ENCODE data around the gene UBE2QL1. TPM values are rescaled to one million over a fixed set of nuclear protein-coding genes. Genes with fewer than 3 reads are reported as not detected.

UBE2QL1 gene
- total and polyA plus RNA-seq, 8 donors: 0.58 to 6.1 (median 0.95) TPM; not detected in 1

DNA sequence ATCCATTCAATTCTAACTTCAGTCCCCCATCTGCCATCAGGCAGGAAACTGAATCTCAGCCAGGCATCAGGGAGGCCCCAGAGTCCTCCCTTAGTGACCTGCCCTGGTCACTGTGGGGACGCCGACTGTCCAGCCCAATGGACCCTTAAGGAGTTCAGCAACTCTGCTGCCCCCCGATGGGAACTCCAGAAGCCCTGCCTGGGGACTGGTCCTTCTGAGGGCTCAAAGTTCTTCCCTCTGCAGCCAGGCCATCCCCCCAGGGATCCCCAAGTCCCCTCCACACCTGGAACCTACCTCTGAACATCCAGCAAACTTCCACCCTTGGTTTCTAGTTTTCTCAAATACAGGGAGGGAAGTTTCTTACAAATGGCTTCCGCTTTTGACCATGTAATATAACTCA is 76.8 kb downstream of the UBE2QL1 start:
- Histone ChIP-seq H3K9me3 (peaks cover 0 to 5% (median 0%) of the 10 kb centered on the region in 4 donors), H3K4me3 (no peak overlapping the region), H3K27ac (no peak overlapping the region), H3K4me1 (no peaks in the 10 kb centered on the region), H3K36me3 (no peaks in the 10 kb centered on the region), H3K27me3 (peaks cover 0 to 22% (median 0%) of the 10 kb centered on the region in 3 donors)
- WGBS, 5 donors: 73 to 88% (median 85%) methylated on average over 4 of the region's 4 CpGs
- no peak for DNase-seq
- intact Hi-C loops (cut with DNase I; ENCODE audit: low total_unique reads): no loop called here
- no peak for TF ChIP-seq POLR2A (IDR thresholded peaks at IDR 0.05)

DNA sequence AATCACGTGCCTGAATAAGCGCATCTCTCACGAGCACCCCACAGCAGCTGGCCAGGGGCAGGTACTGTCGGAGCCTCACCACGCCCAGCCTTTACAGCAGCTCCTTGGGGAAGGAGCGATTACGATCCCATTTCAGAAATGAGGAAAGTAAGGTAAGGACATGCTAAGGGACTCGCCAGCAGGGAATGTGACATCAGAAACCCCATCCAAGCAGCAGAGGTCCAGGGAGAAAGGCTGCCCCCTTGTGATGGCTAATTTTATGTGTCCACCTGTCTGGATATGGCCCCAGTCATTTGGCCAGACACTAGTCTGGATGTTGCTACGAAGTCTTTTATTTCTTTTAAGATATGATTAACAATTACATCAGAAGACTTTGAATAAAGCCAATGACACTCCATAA is 77.3 kb downstream of the UBE2QL1 start:
- peak; percentile 54 to 65 for DNase-seq
- Histone ChIP-seq H3K4me3 (no peak overlapping the region), H3K36me3 (no peaks in the 10 kb centered on the region), H3K4me1 (no peaks in the 10 kb centered on the region), H3K27me3 (peaks cover 0 to 20% (median 0%) of the 10 kb centered on the region in 3 donors), H3K9me3 (peaks cover 0 to 5% (median 0%) of the 10 kb centered on the region in 4 donors), H3K27ac (no peak overlapping the region)
- TF ChIP-seq POLR2AphosphoS5 (IDR thresholded peaks at IDR 0.05) (no peak), POLR2A (IDR thresholded peaks at IDR 0.05) (no peak), EP300 (IDR thresholded peaks at IDR 0.05) (no peak)
- TF ChIP-seq, protein P1, sequence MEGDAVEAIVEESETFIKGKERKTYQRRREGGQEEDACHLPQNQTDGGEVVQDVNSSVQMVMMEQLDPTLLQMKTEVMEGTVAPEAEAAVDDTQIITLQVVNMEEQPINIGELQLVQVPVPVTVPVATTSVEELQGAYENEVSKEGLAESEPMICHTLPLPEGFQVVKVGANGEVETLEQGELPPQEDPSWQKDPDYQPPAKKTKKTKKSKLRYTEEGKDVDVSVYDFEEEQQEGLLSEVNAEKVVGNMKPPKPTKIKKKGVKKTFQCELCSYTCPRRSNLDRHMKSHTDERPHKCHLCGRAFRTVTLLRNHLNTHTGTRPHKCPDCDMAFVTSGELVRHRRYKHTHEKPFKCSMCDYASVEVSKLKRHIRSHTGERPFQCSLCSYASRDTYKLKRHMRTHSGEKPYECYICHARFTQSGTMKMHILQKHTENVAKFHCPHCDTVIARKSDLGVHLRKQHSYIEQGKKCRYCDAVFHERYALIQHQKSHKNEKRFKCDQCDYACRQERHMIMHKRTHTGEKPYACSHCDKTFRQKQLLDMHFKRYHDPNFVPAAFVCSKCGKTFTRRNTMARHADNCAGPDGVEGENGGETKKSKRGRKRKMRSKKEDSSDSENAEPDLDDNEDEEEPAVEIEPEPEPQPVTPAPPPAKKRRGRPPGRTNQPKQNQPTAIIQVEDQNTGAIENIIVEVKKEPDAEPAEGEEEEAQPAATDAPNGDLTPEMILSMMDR (IDR thresholded peaks at IDR 0.05): peak in 4 of 7 experiments; percentile 14 to 56 (median 25)
- 49 to 65% (median 57%) methylated on average over 9 of the region's 9 CpGs for WGBS, 5 donors
- intact Hi-C loops (cut with DNase I; ENCODE audit: low total_unique reads): no loop called here

DNA sequence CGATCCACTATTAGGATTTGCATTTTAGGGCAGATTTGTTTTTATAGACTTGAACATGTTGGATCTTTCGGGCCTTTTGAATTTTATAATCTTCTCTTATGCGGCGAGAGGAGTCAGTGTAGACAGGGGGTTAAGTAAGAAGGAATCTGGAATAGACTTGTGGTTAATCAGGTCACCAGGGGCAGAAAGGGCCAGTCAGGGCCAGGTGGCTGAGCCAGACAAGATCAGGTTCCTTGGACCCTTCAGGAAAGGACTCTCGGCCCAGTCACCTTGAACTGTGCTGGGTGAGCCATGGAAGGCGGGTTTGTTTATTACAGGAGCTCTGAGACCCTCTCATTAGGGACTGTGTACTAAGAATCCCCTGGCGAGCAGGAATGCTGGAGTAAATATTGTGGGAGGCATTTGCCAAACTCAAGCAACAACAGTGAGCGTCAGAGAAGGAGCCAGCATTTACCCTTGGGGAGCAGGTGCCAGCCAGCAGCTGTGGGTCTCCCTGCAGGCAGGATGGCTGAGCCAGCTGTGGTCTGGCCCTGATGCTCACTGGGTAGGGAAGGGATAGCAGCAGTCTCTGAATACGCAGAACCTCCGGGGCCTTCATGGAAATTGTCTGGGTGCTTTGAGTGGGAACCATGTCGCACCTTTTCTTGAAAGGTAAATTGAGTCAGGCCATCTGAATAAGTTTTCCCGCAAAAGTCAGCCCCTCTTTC is 79.2 kb downstream of the UBE2QL1 start:
- Histone ChIP-seq H3K27me3 (peaks cover 0 to 5% (median 0%) of the 10 kb centered on the region in 3 donors), H3K9me3 (peaks cover 0 to 5% (median 0%) of the 10 kb centered on the region in 4 donors), H3K27ac (no peak overlapping the region), H3K36me3 (no peaks in the 10 kb centered on the region), H3K4me3 (no peak overlapping the region), H3K4me1 (no peaks in the 10 kb centered on the region)
- WGBS, 5 donors: 70 to 79% (median 76%) methylated on average over 12 of the region's 12 CpGs
- intact Hi-C loops (cut with DNase I; ENCODE audit: low total_unique reads): no loop called here
- TF ChIP-seq POLR2AphosphoS5 (IDR thresholded peaks at IDR 0.05) (no peak), EP300 (IDR thresholded peaks at IDR 0.05) (no peak), POLR2A (IDR thresholded peaks at IDR 0.05) (no peak)
- TF ChIP-seq, protein P1 (IDR thresholded peaks at IDR 0.05): no peak
- DNase-seq: no peak

DNA sequence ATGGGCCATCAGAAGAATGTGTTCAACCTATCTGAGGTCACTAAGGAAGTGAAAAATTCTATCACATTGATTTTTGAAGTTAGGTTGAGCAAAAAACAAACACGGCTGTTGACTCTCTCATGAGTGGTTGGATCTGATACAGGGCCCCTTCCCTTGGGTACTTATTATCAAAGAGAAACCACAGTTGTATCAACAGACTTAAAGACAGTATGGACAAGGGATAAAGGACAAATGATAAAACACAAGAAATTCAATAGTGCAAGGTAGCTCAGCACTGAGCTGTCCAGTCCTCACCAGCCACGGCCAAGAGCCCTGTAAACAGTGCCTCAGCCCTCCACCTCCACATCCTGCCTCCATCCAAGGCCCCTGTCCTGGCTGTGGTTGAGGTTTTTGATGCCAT is 86.9 kb downstream of the UBE2QL1 start:
- intact Hi-C loops (cut with DNase I; ENCODE audit: low total_unique reads): no loop called here
- no peak overlapping the region for H3K4me3 ChIP-seq
- no peak for DNase-seq
- H3K36me3 ChIP-seq: no peaks in the 10 kb centered on the region
- no peaks in the 10 kb centered on the region for H3K4me1 ChIP-seq
- H3K27me3 ChIP-seq: no peaks in the 10 kb centered on the region
- TF ChIP-seq, protein P1 (IDR thresholded peaks at IDR 0.05): no peak
- TF ChIP-seq POLR2AphosphoS5 (IDR thresholded peaks at IDR 0.05) (no peak), POLR2A (IDR thresholded peaks at IDR 0.05) (no peak), EP300 (IDR thresholded peaks at IDR 0.05) (no peak)
- 28 to 58% (median 47%) methylated on average over 2 of the region's 2 CpGs for WGBS, 5 donors
- H3K27ac ChIP-seq: no peak overlapping the region
- no peaks in the 10 kb centered on the region for H3K9me3 ChIP-seq

DNA sequence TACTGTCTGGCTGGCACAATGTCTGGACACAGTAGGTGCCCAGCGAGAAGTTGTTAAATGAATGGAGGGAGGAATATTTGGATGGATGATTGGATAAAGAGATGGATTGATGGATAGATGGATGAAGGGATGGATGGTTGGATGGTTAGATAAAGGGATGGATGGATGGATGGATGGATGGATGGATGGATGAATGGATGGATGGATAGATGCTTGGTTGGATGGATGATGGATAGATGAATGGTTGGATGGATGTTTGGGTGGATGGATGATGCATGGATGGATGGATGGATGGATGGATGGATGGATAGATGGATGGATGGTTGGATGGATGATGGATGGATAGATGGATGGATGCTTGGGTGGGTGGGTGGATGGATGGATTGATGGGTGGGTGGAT is 90.4 kb downstream of the UBE2QL1 start:
- no peak overlapping the region for H3K27ac ChIP-seq
- H3K27me3 ChIP-seq: no peaks in the 10 kb centered on the region
- no peaks in the 10 kb centered on the region for H3K36me3 ChIP-seq
- H3K4me1 ChIP-seq: no peaks in the 10 kb centered on the region
- TF ChIP-seq EP300 (IDR thresholded peaks at IDR 0.05) (no peak), POLR2AphosphoS5 (IDR thresholded peaks at IDR 0.05) (no peak), POLR2A (IDR thresholded peaks at IDR 0.05) (no peak)
- TF ChIP-seq, protein P1 (IDR thresholded peaks at IDR 0.05): peak in 1 of 7 experiments; percentile 5
- intact Hi-C loops (cut with DNase I; ENCODE audit: low total_unique reads): no loop called here
- 90 to 97% (median 93%) methylated on average over 1 of the region's 1 CpG for WGBS, 5 donors
- H3K4me3 ChIP-seq: no peak overlapping the region
- DNase-seq: no peak
- H3K9me3 ChIP-seq: no peaks in the 10 kb centered on the region
